SHP77 (cell line): ENCODE results near the gene SH3RF3.
A peak's percentile ranks its signal among the peaks of the same experiment; 100 is the strongest.

Experiments
- DNase-seq, 2 experiments: peaks; one replicate each; lab custom pipeline; 2025; lab: John Stamatoyannopoulos, UW

The SH3RF3 gene

GRCh38 chr2:109243526-109244303 lies 114.7 kb downstream of the SH3RF3 start:
- DNase-seq = no peak

- no peak for DNase-seq
These were observed 115.2 kb downstream of the SH3RF3 start for GRCh38 chr2:109244304-109244582.

GRCh38 chr2:109244750-109245382 lies 115.9 kb downstream of the SH3RF3 start:
- no peak for DNase-seq

- DNase-seq = no peak
These were observed 117.2 kb downstream of the SH3RF3 start for GRCh38 chr2:109246176-109246575.

- no peak for DNase-seq
These were observed 117.6 kb downstream of the SH3RF3 start for GRCh38 chr2:109246616-109247015.

- no peak for DNase-seq
These were observed 118.3 kb downstream of the SH3RF3 start for GRCh38 chr2:109247340-109247739.

GRCh38 chr2:109247812-109248211 lies 118.8 kb downstream of the SH3RF3 start:
- DNase-seq = no peak

- no peak for DNase-seq
These were observed 119.6 kb downstream of the SH3RF3 start for GRCh38 chr2:109248590-109248989.

GRCh38 chr2:109253217-109253616 lies 124.2 kb downstream of the SH3RF3 start:
- no peak for DNase-seq

- DNase-seq = no peak
These were observed 125.3 kb downstream of the SH3RF3 start for GRCh38 chr2:109254174-109254904.

GRCh38 chr2:109255654-109256053 lies 126.6 kb downstream of the SH3RF3 start:
- no peak for DNase-seq

- DNase-seq = no peak
These were observed 127.1 kb downstream of the SH3RF3 start for GRCh38 chr2:109256111-109256510.

- DNase-seq = no peak
These were observed 127.9 kb downstream of the SH3RF3 start for GRCh38 chr2:109256921-109257320.

- no peak for DNase-seq
These were observed 128.6 kb downstream of the SH3RF3 start for GRCh38 chr2:109257653-109258052.

- no peak for DNase-seq
These were observed 129.4 kb downstream of the SH3RF3 start for GRCh38 chr2:109258376-109258775.

GRCh38 chr2:109258905-109259540 lies 130.0 kb downstream of the SH3RF3 start:
- DNase-seq = no peak

GRCh38 chr2:109259671-109260070 lies 130.7 kb downstream of the SH3RF3 start:
- no peak for DNase-seq

- DNase-seq = no peak
These were observed 131.3 kb downstream of the SH3RF3 start for GRCh38 chr2:109260116-109260855.

- peak; percentile 57 to 80 for DNase-seq
These were observed 132.1 kb downstream of the SH3RF3 start for GRCh38 chr2:109260886-109261700.

- no peak for DNase-seq
These were observed 133.1 kb downstream of the SH3RF3 start for GRCh38 chr2:109261906-109262631.
